HuH-7 (cell line): ENCODE data around the gene DNASE1L3.

Experiments
- DNase-seq: peaks from one replicate; pipeline ENCODE4 v3.0.0; 2011; ENCODE audit warnings: low spot score

The DNASE1L3 gene

DNA sequence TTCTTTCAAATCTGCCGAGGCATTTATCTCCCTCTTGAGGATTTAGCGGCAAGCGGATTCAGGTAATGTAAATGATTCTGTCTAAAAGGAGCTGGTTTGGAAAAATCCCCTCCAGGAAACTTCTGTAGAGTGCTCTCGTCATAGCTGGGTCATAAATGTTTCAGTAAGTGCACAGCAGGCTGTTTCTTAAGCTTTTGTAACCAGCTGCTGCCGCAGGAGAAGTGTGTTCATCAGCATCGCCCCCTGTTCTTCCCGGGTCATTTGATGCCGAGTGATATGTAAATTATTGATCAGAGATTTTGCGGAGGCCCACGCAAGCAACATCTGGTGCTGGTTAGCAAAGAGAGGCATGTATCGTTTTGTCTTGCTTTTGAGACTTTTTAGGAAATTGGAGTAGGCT lies 53.1 kb downstream of the DNASE1L3 start:
- no peak for DNase-seq

DNA sequence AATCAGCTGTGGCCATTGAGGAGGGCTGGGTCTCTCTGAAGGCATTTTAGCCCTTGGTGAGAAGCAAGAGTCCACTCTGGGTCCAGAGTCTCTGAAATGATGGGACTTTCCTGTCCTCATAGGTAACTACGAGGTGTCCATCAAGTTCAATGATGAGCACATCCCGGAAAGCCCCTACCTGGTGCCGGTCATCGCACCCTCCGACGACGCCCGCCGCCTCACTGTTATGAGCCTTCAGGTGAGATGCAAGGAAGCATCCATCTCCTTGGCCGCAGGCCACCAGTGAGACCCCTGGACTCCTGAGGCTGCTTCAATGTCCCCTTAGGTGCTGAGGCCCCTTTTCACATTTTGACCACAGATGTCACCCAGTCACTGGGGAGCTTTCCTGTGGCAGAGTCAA lies 54.9 kb downstream of the DNASE1L3 start:
- DNase-seq: no peak

DNA sequence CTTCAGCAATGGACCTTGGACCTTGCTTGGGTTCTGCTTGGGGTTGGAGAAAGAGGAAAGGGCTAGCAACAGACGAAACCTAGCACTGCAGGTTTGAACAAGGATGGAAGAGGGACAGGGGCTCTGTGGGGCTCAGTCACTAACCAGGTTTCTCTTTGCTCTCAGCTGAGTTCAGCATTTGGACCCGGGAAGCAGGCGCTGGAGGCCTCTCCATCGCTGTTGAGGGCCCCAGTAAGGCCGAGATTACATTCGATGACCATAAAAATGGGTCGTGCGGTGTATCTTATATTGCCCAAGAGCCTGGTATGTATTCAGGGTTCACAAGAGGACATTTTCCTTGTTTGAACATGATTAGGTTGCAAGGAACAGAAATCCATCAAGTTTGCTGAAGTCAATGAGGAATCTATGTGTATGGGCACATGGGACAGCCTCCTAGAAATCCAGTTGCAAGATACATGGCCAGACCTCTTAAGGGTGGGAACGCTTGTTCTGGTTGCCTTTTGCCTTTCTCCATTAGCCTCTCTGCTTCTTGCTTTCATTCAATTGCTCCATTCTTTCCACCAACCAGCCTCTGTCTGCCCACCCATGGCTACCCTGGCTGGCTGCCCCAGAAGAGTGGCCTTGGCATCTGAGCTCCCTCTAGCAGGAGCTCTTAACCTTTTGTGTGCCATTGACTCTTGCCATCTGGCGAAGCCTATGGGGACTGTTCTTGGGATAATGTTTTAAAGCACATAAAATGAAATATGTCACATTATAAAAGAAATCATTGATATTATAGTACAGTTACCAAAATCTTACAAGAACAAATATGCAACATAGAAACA lies 55.9 kb downstream of the DNASE1L3 start:
- DNase-seq: peak; percentile 8

DNA sequence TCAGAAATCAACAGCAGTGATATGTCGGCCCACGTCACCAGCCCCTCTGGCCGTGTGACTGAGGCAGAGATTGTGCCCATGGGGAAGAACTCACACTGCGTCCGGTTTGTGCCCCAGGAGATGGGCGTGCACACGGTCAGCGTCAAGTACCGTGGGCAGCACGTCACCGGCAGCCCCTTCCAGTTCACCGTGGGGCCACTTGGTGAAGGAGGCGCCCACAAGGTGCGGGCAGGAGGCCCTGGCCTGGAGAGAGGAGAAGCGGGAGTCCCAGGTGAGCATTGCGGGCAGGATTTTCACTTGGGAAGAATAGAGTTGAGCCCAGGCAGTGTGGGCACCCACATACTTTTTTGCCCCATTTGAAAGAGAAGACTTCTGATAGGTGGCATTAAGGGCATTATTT lies 57.4 kb downstream of the DNASE1L3 start:
- no peak for DNase-seq

DNA sequence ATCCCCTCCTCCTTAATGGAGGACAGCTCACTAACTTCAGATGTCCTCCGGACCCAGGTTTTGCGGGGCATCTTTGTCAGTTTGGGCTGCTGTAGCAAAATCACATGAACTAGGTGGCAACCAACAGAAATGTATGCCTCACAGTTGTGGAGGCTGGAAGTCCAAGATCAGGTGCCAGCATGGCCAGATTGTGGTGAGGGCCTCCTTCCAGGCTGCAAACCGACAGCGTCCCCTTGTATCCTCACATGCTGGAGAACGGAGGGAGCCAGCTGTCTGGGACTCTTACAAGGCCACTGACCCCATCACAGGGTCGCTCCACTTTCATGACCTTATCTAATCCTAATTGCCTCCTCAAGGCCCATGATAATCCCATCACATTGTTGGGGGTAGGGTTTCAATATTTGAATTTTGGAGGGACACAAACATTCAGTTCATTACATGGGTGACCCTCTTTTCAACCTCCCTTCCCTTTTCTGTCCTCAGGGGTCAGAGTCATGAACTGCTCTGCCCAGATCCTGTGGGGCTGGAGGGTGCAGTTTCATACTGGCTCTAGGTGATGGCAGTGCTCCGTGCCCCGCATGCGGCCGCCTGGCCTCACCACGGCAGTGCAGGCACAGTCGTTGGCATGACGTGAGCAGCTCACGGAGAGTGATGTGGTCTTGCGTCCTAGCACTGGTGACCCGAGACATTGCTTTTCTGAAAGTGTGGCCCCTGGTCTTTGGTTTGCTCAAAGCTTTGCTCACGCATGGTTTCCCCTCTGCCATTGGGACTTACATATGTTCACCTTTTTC lies 58.4 kb downstream of the DNASE1L3 start:
- no peak for DNase-seq

DNA sequence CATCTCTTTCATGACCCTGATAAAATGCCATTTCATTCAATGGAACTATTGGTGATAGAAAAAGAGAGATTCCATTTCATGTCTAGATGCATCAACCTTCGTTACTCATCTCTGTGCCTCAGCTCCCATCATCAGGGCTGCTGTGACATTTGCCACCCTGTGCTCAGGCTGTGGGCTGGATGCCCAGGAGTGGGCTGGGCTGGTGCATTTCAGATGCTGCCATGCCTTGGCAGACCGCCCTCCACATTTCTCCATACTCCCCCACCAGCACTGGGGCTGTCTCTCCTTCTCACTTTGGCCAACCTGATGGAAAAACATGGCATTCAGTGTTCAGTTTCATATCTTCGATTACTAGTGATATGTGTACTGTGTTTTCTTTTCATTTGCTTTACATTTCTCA lies 59.1 kb downstream of the DNASE1L3 start:
- no peak for DNase-seq

DNA sequence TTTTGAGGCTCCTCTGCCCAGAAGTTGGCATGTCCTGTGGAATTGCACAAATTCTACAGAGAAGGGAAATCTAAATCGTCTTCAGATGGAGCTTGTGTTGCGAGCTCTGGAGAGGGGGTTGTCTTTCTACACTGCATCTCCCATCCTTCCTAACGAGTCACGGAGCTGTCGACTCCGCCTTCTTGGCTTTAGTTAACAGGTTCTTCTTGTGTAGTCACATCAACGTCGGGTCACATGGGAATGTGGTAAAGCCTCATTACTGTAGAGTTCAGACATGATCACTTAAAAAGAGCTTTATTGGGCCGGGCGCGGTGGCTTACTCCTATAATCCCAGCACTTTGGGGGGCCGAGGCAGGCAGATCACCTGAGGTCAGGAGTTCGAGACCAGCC lies 60.0 kb downstream of the DNASE1L3 start:
- no peak for DNase-seq

DNA sequence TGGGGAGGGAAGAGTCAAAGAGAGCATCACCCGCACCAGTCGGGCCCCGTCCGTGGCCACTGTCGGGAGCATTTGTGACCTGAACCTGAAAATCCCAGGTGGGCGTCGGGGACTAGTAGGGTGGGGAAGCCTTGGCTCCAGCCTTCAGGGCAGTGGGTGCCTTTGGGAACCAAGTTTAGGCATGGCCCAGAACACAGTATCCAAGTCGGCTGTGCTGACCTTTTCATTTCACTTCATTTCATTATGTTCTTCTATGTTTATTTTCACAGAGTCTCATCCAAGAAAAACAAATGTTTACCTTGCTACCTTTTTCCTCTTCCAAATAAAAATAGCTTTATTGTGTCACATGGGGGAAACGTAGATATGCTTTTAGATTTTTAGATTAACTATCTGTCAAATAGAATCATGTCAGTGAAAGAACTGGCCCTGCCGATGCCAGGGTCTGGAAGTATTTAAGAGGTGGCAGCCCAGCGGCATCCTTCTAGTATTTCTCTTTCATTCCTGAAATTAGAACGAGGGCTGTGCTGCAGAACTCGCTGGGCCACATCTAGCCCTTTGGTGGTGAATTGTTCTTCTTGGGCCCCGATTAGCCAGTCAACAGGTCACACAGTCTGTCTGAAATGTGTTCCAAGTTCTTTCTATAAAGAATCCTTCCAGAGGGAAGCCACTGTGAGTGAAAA lies 60.5 kb downstream of the DNASE1L3 start:
- no peak for DNase-seq

DNA sequence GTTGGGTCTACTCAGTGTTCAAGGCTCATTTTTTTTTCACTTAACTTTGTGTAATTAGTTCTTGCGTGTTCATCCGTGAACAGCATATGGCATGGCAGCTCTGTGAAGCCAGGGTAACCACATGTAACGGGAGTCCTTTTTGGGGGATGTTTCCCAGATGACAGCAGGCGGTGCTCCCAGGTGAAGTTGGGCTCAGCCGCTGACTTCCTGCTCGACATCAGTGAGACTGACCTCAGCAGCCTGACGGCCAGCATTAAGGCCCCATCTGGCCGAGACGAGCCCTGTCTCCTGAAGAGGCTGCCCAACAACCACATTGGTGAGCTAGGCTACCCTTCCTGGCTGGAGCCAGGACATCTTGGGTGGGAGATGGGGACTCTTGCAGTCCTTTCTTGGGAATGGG lies 62.7 kb downstream of the DNASE1L3 start:
- DNase-seq: no peak

DNA sequence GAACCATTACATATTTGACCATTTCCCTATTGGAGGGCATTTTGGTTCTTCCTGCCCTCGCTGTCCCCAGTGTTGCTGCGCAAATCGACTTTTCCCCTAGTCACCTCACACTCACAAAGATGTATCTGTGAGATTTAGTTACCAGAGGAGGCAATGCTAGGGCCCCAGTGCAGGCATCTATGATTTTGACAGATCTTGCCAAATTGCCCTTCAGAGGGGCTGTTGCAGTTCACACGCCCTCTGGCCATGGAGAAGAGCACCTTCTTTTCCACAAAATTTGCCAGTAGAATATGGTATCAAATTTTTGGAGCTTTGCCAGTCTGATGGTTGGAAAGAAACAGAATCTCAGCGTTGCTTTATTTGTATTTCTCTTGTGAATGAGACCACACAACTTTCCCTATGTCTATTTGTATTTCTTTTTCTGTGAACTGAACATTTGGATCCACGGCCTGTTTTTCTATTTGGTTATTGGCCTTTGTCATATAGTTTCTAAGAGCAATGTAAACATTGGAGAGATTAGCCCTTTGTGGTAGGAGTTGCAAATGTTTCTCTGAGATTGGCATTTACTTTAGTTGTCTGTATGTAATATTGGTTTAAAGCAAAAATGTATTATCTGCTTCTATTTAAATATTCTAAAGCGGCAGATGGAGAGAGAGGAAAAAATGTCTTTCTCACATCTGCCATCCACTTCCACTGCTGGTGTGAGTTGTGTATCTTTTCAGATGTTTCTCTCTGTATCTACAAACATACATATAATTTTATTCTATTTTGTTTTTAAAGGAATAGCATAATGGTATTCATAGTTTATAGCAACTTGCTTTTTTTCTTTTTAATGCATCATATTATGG lies 66.1 kb downstream of the DNASE1L3 start:
- DNase-seq: no peak

DNA sequence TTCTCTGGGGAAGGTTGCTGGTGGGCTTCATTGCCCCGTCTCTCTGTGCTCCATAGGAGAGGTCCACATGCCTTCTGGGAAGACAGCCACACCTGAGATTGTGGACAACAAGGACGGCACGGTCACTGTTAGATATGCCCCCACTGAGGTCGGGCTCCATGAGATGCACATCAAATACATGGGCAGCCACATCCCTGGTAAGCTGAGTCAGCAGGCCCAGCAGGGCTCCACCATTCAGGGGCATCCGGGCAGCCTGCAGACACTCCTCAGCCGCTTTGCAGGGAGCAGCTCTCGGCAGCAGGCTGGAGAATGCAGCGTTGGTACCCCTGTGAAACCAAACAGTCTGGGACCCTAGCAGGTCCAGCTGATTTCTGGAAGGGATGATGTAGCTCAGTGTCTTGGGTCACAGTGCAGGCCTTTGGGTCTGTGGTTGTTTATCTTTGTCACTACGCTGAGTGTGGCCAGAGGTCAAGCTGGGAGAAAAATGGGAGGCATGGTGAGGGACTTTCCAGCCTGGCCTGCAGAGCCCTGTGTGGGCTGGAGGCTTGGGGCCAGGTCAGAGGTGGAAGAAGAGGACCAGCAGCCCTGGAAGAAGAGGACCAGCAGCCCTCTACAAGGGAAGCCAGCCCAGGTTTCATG lies 67.2 kb downstream of the DNASE1L3 start:
- peak; percentile 27 for DNase-seq
